Tibial nerve (tissue), 4 donors: ENCODE data around the gene TBCCD1.

Source experiments
- EP300 ChIP-seq, 2 donors: sonication (generic); formaldehyde crosslinking; IDR thresholded peaks; one replicate each; pipeline ENCODE4 v1.6.1; 2017; ENCODE audit warnings: antibody characterized with exemption in 2 of 2, mild to moderate bottlenecking in 1 of 2
- TF ChIP-seq, protein P1 (sequence below), 5 experiments: fragments of 200-600 bp in 3 of 5; fragments of 450-650 bp in 2 of 5; sonication (generic) in 3 of 5; IDR thresholded peaks; one replicate each; pipeline ENCODE4 v1.5.1; 2016 to 2019; ENCODE audit warnings: antibody characterized with exemption in 5 of 5, mild to moderate bottlenecking in 3 of 5, moderate library complexity in 2 of 5

- TF ChIP-seq, protein P1, sequence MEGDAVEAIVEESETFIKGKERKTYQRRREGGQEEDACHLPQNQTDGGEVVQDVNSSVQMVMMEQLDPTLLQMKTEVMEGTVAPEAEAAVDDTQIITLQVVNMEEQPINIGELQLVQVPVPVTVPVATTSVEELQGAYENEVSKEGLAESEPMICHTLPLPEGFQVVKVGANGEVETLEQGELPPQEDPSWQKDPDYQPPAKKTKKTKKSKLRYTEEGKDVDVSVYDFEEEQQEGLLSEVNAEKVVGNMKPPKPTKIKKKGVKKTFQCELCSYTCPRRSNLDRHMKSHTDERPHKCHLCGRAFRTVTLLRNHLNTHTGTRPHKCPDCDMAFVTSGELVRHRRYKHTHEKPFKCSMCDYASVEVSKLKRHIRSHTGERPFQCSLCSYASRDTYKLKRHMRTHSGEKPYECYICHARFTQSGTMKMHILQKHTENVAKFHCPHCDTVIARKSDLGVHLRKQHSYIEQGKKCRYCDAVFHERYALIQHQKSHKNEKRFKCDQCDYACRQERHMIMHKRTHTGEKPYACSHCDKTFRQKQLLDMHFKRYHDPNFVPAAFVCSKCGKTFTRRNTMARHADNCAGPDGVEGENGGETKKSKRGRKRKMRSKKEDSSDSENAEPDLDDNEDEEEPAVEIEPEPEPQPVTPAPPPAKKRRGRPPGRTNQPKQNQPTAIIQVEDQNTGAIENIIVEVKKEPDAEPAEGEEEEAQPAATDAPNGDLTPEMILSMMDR (IDR thresholded peaks at IDR 0.05), result peak; percentile 46 to 79 (median 70)
- no peak for TF ChIP-seq EP300 (IDR thresholded peaks at IDR 0.05)
Measured at GRCh38 chr3:186540221-186540834, 26.8 kb downstream of the TBCCD1 start.
